Panc1 (cell line): ENCODE results near the gene NPAS3.

ENCODE experiments used
- CTCF ChIP-seq: fragments of 450-650 bp; IDR thresholded peaks from 2 replicates; pipeline ENCODE4 v1.5.1; 2017; ENCODE audit warnings: mild to moderate bottlenecking
- POLR2AphosphoS5 ChIP-seq: IDR thresholded peaks from 2 replicates; pipeline ENCODE4 v1.6.1; 2012; ENCODE audit warnings: mild to moderate bottlenecking, low read depth, low read length, moderate library complexity
- REST ChIP-seq, 2 experiments: IDR thresholded peaks; 2 replicates each; pipeline ENCODE4 v1.6.1; 2011 to 2012; ENCODE audit warnings: low read depth in 2 of 2, control low read depth in 1 of 2, low read length in 1 of 2, mild to moderate bottlenecking in 1 of 2, moderate library complexity in 1 of 2; ENCODE audit not compliant: insufficient read depth in 1 of 2
- SIN3A ChIP-seq: IDR thresholded peaks from 2 replicates; pipeline ENCODE4 v1.6.1; 2012; ENCODE audit warnings: low read depth, mild to moderate bottlenecking, low read length, moderate library complexity, borderline replicate concordance; ENCODE audit not compliant: insufficient read depth
- TCF7L2 ChIP-seq: IDR thresholded peaks from 2 replicates; pipeline ENCODE4 v1.6.1; 2011; ENCODE audit warnings: mild to moderate bottlenecking, low read depth, low read length, inconsistent platforms

- TF ChIP-seq CTCF (peak; percentile 30; the same call in 1 of the 2 replicates), SIN3A (no peak), POLR2AphosphoS5 (no peak), TCF7L2 (no peak), REST (IDR thresholded peaks at IDR 0.05; ENCODE audit: insufficient read depth in 1 of 2, low read depth in 2 of 2, low read length in 1 of 2) (no peak)
Observed at GRCh38 chr14:33432407-33433023, 493.8 kb downstream of the NPAS3 start.
